Peyer's patch (tissue), 4 donors: ENCODE data around the gene CFAP77. TPM values are rescaled to one million over a fixed set of nuclear protein-coding genes. Genes with fewer than 3 reads are reported as not detected.

Experiments
- DNase-seq, 3 donors: peaks; one replicate each; pipeline ENCODE4 v3.0.0-alpha.2; 2017 to 2019
- H3K27ac ChIP-seq, 4 donors: fragments of 200-600 bp; sonication (generic); one replicate each; pipeline ENCODE4 v1.5.1; 2016 to 2019
- H3K27me3 ChIP-seq, 2 donors: fragments of 200-600 bp; sonication (generic); one replicate each; pipeline ENCODE4 v1.5.1; 2019
- H3K36me3 ChIP-seq, 3 donors: fragments of 200-600 bp; sonication (generic); one replicate each; pipeline ENCODE4 v1.5.1; 2016 to 2019
- H3K4me1 ChIP-seq, 4 donors: fragments of 200-600 bp; sonication (generic); one replicate each; pipeline ENCODE4 v1.5.1; 2016 to 2019
- H3K4me3 ChIP-seq, 4 donors: fragments of 200-600 bp; sonication (generic); 1 replicate in 3 of 4; 2 replicates in 1 of 4; pipeline ENCODE4 v1.5.1; 2016 to 2019; ENCODE audit warnings: mild to moderate bottlenecking in 1 of 4
- H3K9me3 ChIP-seq, 4 donors: fragments of 200-600 bp; sonication (generic); one replicate each; pipeline ENCODE4 v1.5.1; 2016 to 2019; ENCODE audit warnings: mild to moderate bottlenecking in 1 of 4
- CTCF ChIP-seq, 6 experiments: fragments of 450-650 bp in 4 of 6; fragments of 200-600 bp in 2 of 6; sonication (generic) in 1 of 6; IDR thresholded peaks; one replicate each; pipeline ENCODE4 v1.5.1; 2017 to 2019; ENCODE audit warnings: antibody characterized with exemption in 6 of 6, mild to moderate bottlenecking in 3 of 6, moderate library complexity in 1 of 6
- POLR2A ChIP-seq, 2 donors: fragments of 450-650 bp; IDR thresholded peaks; one replicate each; pipeline ENCODE4 v1.5.1; 2017; ENCODE audit warnings: antibody characterized with exemption in 2 of 2, mild to moderate bottlenecking in 2 of 2, moderate library complexity in 2 of 2
- total RNA-seq, 4 donors: library from RNA; depleted of rRNA; stranded (reverse); fragments of >200 nt; gene quantifications; one replicate each; pipeline ENCODE4 v1.1.0, GENCODE V29; 2016

Gene CFAP77
- total RNA-seq, 4 donors from 2014 or later = not detected

GRCh38 chr9:132498531-132499210 lies 88.7 kb downstream of the CFAP77 start:
- Histone ChIP-seq H3K4me1 (no peaks in the 10 kb centered on the region), H3K9me3 (no peaks in the 10 kb centered on the region), H3K27me3 (no peaks in the 10 kb centered on the region), H3K27ac (no peak overlapping the region), H3K36me3 (no peaks in the 10 kb centered on the region), H3K4me3 (no peak overlapping the region)
- DNase-seq = no peak
- no peak for TF ChIP-seq POLR2A (IDR thresholded peaks at IDR 0.05)
- TF ChIP-seq CTCF (IDR thresholded peaks at IDR 0.05) = no peak

- no peak for DNase-seq
- Histone ChIP-seq H3K36me3 (no peaks in the 10 kb centered on the region), H3K9me3 (no peaks in the 10 kb centered on the region), H3K4me1 (no peaks in the 10 kb centered on the region), H3K27me3 (no peaks in the 10 kb centered on the region), H3K4me3 (no peak overlapping the region), H3K27ac (no peak overlapping the region)
- TF ChIP-seq CTCF (IDR thresholded peaks at IDR 0.05) (no peak), POLR2A (IDR thresholded peaks at IDR 0.05) (no peak)
Measured at GRCh38 chr9:132499251-132499650, 89.2 kb downstream of the CFAP77 start.

- no peaks in the 10 kb centered on the region for H3K27me3 ChIP-seq
- no peak overlapping the region for H3K27ac ChIP-seq
- no peak for DNase-seq
- H3K4me1 ChIP-seq = no peaks in the 10 kb centered on the region
- TF ChIP-seq CTCF (IDR thresholded peaks at IDR 0.05) (no peak), POLR2A (IDR thresholded peaks at IDR 0.05) (no peak)
- no peaks in the 10 kb centered on the region for H3K9me3 ChIP-seq
- no peaks in the 10 kb centered on the region for H3K36me3 ChIP-seq
- no peak overlapping the region for H3K4me3 ChIP-seq
Measured at GRCh38 chr9:132500193-132500592, 90.2 kb downstream of the CFAP77 start.

- H3K36me3 ChIP-seq = no peaks in the 10 kb centered on the region
- H3K4me1 ChIP-seq = no peaks in the 10 kb centered on the region
- H3K27ac ChIP-seq = no peak overlapping the region
- H3K9me3 ChIP-seq = no peaks in the 10 kb centered on the region
- H3K4me3 ChIP-seq = no peak overlapping the region
- no peak for DNase-seq
- H3K27me3 ChIP-seq = no peaks in the 10 kb centered on the region
- TF ChIP-seq POLR2A (IDR thresholded peaks at IDR 0.05) (no peak), CTCF (IDR thresholded peaks at IDR 0.05) (no peak)
Measured at GRCh38 chr9:132502480-132502879, 92.5 kb downstream of the CFAP77 start.

- H3K4me1 ChIP-seq = no peaks in the 10 kb centered on the region
- TF ChIP-seq POLR2A (IDR thresholded peaks at IDR 0.05) (no peak), CTCF (IDR thresholded peaks at IDR 0.05) (no peak)
Measured at GRCh38 chr9:132503116-132503515, 93.1 kb downstream of the CFAP77 start.

GRCh38 chr9:132504488-132504887 lies 94.5 kb downstream of the CFAP77 start:
- DNase-seq = no peak
- no peak for TF ChIP-seq POLR2A (IDR thresholded peaks at IDR 0.05)
- no peak for TF ChIP-seq CTCF (IDR thresholded peaks at IDR 0.05)
- Histone ChIP-seq H3K36me3 (no peaks in the 10 kb centered on the region), H3K4me1 (no peaks in the 10 kb centered on the region), H3K27me3 (no peaks in the 10 kb centered on the region), H3K4me3 (no peak overlapping the region), H3K9me3 (no peaks in the 10 kb centered on the region), H3K27ac (no peak overlapping the region)

More at GRCh38 chr9:132503116-132503515, 93.1 kb downstream of the CFAP77 start:
- H3K36me3 ChIP-seq = no peaks in the 10 kb centered on the region
- no peak overlapping the region for H3K27ac ChIP-seq
- H3K9me3 ChIP-seq = no peaks in the 10 kb centered on the region
- no peak for DNase-seq
- no peak overlapping the region for H3K4me3 ChIP-seq
- no peaks in the 10 kb centered on the region for H3K27me3 ChIP-seq
